ENCODE measurements around the gene ALPP.
"Not testable (repeated sequence)": the region's sequence is repeated elsewhere in the genome, so short reads cannot be mapped to it uniquely, and the experiment has no call there.

The ALPP gene

GRCh38 chr2:232341061-232341738, 37.4 kb upstream of the ALPP start:
- DNase-seq (ENCODE audit: low read depth in 3 of 3): no peak

GRCh38 chr2:232341739-232342126, 36.8 kb upstream of the ALPP start:
- DNase-seq (ENCODE audit: low read depth in 3 of 3): no peak

GRCh38 chr2:232342635-232343565, 35.7 kb upstream of the ALPP start:
- DNase-seq (ENCODE audit: low read depth in 3 of 3): no peak

GRCh38 chr2:232343821-232344220, 34.7 kb upstream of the ALPP start:
- DNase-seq (ENCODE audit: low read depth in 3 of 3): no peak

GRCh38 chr2:232345251-232345650, 33.3 kb upstream of the ALPP start:
- no peak for DNase-seq (ENCODE audit: low read depth in 3 of 3)

- no peak for DNase-seq (ENCODE audit: low read depth in 3 of 3)
Observed at GRCh38 chr2:232347369-232347768, 31.2 kb upstream of the ALPP start.

GRCh38 chr2:232348936-232349335, 29.6 kb upstream of the ALPP start:
- no peak for DNase-seq (ENCODE audit: low read depth in 3 of 3)

GRCh38 chr2:232349546-232349945, 29.0 kb upstream of the ALPP start:
- no peak for DNase-seq (ENCODE audit: low read depth in 3 of 3)

- no peak for DNase-seq (ENCODE audit: low read depth in 3 of 3)
Observed at GRCh38 chr2:232349946-232350635, 28.5 kb upstream of the ALPP start.

- DNase-seq (ENCODE audit: low read depth in 3 of 3): no peak
Observed at GRCh38 chr2:232350804-232351685, 27.5 kb upstream of the ALPP start.

- no peak for DNase-seq (ENCODE audit: low read depth in 3 of 3)
Observed at GRCh38 chr2:232351686-232352510, 26.7 kb upstream of the ALPP start.

- no peak for DNase-seq (ENCODE audit: low read depth in 3 of 3)
Observed at GRCh38 chr2:232352511-232353091, 25.9 kb upstream of the ALPP start.

GRCh38 chr2:232353096-232353495, 25.5 kb upstream of the ALPP start:
- DNase-seq (ENCODE audit: low read depth in 3 of 3): no peak

- no peak for DNase-seq (ENCODE audit: low read depth in 3 of 3)
Observed at GRCh38 chr2:232353660-232354059, 24.9 kb upstream of the ALPP start.

- DNase-seq (ENCODE audit: low read depth in 3 of 3): no peak
Observed at GRCh38 chr2:232354069-232354468, 24.5 kb upstream of the ALPP start.

GRCh38 chr2:232361646-232362045, 16.9 kb upstream of the ALPP start:
- DNase-seq (ENCODE audit: low read depth in 3 of 3): no peak

GRCh38 chr2:232362174-232362900, 16.2 kb upstream of the ALPP start:
- no peak for DNase-seq (ENCODE audit: low read depth in 3 of 3)

GRCh38 chr2:232363064-232363783, 15.3 kb upstream of the ALPP start:
- not testable (repeated sequence) for DNase-seq (ENCODE audit: low read depth in 3 of 3)

Data from stimulated activated CD4-positive, alpha-beta T cell treated with anti-CD3 and anti-CD28 coated beads, TNF-alpha, amount 100 ng/mL, for 24 hours (primary cell).